GM18519 (cell line): ENCODE results near the gene SLC39A9.
"Not testable (repeated sequence)": the region's sequence is repeated elsewhere in the genome, so short reads cannot be mapped to it uniquely, and the experiment has no call there.

Experiments
- ATAC-seq: cut with Tn5 transposase; IDR thresholded peaks from one replicate; pipeline ENCODE4 v1.9.1; 2021; ENCODE audit warnings: mild to moderate bottlenecking, moderate library complexity; ENCODE audit not compliant: unreplicated experiment, low FRiP score

Gene SLC39A9

GRCh38 chr14:69495341-69495921, 96.9 kb downstream of the SLC39A9 start:
- no peak for ATAC-seq

- not testable (repeated sequence) for ATAC-seq
Observed at GRCh38 chr14:69497866-69498265, 99.4 kb downstream of the SLC39A9 start.

GRCh38 chr14:69498286-69498685, 99.8 kb downstream of the SLC39A9 start:
- not testable (repeated sequence) for ATAC-seq

GRCh38 chr14:69499436-69499835, 100.9 kb downstream of the SLC39A9 start:
- ATAC-seq: no peak

GRCh38 chr14:69500096-69500495, 101.6 kb downstream of the SLC39A9 start:
- no peak for ATAC-seq

- ATAC-seq: no peak
Observed at GRCh38 chr14:69500736-69501135, 102.2 kb downstream of the SLC39A9 start.

- ATAC-seq: no peak
Observed at GRCh38 chr14:69501423-69501838, 102.9 kb downstream of the SLC39A9 start.

DNA sequence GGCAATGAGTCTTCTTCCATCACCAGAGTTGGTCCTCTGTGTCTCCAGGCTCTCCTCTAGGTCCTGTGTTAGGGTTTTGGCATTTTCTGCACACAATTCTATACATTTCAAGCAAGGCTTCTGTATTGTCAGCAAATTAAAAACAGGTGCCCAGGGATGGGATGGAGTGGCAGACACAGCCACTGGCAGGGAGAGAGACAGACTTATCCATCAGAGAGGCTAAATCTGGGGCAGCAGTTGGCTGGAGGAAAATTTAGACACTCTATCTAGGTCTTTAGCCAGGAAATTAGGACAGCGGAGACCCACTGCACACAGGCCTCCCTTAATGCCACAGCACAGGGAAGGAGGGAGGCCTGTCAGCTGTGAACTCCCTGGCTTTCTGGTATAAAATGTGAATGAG, 106.3 kb downstream of the SLC39A9 start:
- no peak for ATAC-seq

- ATAC-seq: no peak
Observed at GRCh38 chr14:69505338-69506240, 107.1 kb downstream of the SLC39A9 start.

- ATAC-seq: no peak
Observed at GRCh38 chr14:69506241-69506595, 107.7 kb downstream of the SLC39A9 start.
